Activated naive CD4-positive, alpha-beta T cell treated with Interleukin-2 at 50 U/mL for 16 hours (primary cell): Measurements from ENCODE around the gene CHRD.

Experiments
- DNase-seq: peaks from one replicate; pipeline ENCODE4 v3.0.0-alpha.2; 2020

Gene CHRD

DNA sequence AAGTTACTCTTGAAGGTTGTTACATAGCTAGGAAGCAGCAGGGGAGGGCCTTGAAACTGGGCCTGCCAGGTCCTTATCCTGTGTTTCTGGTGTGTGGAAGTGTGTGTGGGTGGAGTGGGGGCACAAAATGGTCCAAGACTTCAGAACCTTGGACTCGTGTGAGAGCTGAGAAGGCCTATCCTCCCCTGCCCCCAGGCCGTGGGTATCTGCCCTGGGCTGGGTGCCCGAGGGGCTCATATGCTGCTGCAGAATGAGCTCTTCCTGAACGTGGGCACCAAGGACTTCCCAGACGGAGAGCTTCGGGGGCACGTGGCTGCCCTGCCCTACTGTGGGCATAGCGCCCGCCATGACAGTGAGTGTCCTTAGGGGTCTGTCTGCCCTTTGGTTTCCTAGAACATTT, 4.5 kb downstream of the CHRD start:
- no peak for DNase-seq

DNA sequence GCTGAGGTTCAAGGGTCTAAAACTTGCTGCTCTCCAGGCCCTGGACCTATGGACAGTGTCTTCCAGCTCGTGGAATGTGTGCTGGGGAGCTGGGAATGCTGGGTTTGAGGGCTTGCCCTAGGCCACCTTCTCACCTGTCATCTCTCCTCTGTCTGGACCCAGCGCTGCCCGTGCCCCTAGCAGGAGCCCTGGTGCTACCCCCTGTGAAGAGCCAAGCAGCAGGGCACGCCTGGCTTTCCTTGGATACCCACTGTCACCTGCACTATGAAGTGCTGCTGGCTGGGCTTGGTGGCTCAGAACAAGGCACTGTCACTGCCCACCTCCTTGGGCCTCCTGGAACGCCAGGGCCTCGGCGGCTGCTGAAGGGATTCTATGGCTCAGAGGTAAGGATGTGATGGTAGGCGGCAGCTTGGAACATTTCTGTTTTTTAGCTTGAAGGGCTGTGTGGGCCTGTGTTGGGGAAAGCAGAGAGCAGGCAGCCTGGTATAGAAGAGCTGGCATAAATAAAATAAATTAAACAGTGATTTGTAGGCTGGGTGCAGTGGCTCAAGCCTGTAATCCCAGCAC, 5.1 kb downstream of the CHRD start:
- no peak for DNase-seq

DNA sequence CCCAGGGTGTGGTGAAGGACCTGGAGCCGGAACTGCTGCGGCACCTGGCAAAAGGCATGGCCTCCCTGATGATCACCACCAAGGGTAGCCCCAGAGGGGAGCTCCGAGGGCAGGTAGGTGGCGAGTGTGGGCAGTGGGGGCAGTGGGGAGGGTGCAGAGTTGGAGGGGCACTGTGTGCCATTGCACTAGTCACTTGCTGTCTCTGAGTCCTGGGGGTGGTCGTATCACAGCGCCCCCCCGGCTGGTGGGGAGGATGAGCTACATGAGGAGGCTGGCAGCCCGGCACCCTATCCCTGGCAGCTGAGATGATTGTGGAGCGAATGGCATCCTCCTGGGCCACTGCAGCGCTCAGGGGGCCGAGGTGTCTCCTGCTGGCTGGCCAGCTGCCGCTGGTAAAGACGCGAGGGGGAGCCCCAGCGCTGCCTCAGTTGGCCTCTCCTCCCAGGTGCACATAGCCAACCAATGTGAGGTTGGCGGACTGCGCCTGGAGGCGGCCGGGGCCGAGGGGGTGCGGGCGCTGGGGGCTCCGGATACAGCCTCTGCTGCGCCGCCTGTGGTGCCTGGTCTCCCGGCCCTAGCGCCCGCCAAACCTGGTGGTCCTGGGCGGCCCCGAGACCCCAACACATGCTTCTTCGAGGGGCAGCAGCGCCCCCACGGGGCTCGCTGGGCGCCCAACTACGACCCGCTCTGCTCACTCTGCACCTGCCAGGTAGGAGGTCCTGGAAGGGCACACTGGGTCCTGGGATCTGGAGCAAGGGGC, 6.4 kb downstream of the CHRD start:
- no peak for DNase-seq

DNA sequence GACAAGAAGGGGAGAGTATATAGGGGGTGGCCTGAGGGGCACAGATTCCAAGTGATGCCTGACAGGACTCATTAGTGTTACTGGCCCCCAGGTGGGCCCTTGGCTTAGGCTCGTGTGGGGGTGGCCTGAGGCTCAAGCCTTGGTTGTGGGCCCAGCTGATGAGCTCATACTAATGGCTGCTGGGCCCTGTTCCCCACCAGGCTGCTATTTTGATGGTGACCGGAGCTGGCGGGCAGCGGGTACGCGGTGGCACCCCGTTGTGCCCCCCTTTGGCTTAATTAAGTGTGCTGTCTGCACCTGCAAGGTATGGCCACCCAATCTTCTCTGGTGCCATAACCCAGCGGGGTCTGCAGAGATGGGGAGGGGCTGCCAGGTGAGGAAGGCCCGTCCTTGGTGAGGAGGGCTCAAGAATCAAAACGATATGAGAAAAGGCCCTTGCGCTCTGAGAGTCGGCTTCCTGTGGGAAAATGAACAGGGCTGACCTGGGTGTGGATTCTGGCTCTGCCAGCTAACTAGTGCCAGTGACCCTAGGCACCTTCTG, 7.4 kb downstream of the CHRD start:
- no peak for DNase-seq

DNA sequence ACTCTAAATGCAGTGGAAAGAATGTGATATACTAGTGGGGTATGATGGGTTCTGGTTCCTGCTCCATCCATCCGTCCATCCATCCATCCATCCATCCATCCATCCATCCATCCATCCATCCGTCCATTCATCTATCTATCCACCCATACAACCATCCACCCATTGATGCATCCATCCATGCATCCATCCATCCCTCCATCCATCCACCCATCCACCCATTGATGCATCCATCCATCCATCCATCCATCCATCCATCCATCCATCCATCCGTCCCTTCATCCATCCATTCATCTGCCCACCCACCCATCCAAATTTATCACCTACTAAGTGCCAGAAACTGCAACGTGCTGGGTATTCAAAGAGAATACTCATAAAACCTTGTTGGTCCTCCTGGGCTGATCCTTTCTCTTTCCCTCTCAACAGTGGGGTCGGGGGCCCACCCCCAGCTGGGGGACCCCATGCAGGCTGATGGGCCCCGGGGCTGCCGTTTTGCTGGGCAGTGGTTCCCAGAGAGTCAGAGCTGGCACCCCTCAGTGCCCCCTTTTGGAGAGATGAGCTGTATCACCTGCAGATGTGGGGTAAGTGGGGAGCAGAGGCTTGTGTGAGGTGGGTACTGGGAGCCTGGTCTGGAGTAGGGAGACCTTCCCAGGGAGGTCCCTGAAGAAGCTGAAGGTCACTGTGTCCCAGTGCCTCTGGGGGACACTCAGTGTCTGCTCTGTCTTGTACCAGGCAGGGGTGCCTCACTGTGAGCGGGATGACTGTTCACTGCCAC, 8.5 kb downstream of the CHRD start:
- DNase-seq = no peak

DNA sequence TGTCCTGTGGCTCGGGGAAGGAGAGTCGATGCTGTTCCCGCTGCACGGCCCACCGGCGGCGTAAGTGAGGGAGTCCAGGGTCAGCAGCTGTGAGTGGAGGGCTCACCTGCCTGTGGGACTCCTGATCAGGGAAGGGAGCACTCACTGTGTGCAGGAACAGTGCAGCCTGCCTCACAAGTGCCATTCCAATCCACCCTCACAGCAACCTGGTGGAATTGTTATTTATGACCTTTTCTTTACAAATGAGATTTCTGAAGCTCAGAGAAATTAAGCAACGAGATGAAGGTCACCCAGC, 9.0 kb downstream of the CHRD start:
- DNase-seq = no peak

DNA sequence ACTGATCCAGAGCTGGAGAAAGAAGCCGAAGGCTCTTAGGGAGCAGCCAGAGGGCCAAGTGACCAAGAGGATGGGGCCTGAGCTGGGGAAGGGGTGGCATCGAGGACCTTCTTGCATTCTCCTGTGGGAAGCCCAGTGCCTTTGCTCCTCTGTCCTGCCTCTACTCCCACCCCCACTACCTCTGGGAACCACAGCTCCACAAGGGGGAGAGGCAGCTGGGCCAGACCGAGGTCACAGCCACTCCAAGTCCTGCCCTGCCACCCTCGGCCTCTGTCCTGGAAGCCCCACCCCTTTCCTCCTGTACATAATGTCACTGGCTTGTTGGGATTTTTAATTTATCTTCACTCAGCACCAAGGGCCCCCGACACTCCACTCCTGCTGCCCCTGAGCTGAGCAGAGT, 9.5 kb downstream of the CHRD start:
- no peak for DNase-seq

DNA sequence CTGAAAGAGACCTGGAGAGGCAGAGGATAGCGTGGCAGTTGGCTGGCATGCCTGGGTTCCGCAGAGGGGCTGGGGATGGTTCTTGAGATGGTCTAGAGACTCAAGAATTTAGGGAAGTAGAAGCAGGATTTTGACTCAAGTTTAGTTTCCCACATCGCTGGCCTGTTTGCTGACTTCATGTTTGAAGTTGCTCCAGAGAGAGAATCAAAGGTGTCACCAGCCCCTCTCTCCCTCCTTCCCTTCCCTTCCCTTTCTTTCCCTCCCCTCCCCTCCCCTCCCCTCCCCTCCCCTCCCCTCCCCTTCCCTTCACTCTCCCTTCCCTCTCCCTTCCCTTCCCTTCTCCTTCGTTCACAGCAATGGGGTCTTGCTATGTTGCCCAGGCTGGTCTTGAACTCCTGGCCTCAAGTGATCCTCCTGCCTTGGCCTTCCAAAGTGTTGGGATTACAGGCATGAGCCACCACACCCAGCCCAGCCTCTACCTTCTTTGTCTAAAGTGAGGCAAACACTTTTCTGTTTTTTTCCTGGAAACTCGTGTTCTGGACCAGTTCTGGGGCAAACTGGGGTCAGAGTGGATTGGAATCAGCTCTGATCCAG, 10.2 kb downstream of the CHRD start:
- no peak for DNase-seq

DNA sequence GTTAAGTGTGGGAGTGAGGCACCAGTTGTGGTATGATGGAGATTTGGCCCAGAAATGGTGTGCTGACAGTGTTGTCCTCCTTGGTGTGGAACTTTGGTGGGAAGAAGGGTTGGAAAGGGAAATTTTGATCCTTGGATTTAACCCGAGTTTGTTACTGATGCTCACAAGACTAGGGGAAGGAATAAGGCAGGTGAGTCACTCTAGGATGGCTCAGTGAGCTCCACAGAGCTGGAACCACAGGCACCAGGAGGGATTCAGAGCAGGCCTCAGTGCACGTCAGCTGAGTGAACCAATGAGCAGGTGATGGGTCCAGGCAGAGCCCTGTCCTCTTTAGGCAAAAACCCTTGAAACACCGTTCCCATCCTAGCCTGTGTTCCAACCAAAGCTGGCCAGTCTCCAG, 11.4 kb downstream of the CHRD start:
- DNase-seq = no peak

DNA sequence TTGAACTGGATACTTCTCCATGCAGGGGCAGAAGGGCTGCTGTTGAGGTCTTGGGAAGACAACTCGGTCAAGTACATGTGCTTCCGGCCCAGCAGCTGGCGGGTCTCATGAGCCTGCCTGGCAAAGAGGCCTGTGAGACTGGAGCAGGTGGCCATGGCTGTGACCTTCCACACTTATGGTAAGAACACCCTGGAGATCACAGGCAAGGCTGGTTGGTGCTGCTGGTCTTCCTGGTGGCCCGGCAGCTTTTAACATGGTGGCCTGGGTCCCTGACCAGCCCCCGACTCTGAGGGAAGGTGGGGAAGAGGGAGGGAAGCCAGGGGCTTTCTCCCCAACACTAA, 15.4 kb downstream of the CHRD start:
- no peak for DNase-seq

DNA sequence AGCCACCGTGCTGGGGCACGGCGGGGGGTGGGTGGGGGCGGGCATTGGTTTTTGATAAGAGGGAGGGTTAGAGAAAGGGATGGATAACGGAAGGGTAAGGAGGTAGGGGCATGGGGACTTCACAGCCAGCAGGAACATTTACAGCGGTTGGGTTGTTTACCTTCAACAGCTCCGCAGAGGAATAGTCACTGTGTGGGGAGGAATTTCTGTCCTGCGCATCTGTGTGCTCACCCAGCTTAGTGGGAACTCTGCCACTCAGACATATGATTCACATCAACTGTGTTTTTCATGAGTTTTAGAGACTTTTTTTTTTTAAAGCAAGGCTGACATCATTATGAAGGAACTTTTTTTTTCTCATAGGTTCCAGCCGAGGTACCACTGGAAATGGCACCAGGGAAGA, 19.6 kb downstream of the CHRD start:
- DNase-seq = no peak

DNA sequence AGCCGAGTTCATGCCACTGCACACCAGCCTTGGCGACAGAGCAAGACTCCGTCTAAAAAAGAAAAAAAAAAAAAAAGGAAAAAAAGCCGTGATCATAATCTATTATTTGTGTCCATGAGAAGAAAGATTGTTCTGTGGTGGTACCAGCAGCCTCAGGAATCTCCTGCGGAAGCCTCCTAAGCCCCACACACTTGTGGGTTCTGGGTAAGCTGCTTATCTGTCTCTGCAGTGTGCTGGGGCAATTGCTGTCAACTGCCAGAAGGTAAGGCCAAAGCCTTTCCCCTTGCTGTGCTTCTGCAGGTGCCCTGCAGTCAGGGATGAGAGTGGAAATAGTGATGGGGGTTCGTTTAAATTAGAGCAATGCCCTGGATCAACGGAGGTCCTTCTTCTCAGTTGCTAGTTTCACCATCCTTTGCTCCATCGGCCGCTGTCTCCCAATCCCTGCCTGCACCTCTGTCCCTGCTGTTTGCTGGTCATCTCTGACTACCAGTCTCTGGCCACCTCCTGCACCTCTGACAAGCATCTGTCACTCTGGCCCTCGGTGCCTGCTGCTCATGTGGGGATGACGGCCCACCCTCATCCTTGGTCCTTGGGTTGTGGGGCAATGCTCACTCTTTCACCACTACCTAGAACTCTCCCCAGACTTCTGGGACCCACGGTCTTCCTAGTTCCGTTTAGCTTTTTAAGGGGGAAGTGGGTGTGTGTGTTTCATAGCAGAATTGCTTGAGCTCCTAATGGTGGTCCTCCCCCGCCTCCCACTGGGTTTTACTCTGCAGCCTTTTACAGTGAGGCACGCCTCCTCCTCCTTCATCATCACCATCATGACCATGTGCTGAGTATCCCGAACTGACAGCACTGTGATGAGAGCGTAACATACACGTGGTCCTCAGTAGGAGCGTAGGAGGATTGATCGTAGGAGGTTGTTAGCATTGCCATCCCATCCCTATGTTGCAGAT, 25.5 kb downstream of the CHRD start:
- no peak for DNase-seq

DNA sequence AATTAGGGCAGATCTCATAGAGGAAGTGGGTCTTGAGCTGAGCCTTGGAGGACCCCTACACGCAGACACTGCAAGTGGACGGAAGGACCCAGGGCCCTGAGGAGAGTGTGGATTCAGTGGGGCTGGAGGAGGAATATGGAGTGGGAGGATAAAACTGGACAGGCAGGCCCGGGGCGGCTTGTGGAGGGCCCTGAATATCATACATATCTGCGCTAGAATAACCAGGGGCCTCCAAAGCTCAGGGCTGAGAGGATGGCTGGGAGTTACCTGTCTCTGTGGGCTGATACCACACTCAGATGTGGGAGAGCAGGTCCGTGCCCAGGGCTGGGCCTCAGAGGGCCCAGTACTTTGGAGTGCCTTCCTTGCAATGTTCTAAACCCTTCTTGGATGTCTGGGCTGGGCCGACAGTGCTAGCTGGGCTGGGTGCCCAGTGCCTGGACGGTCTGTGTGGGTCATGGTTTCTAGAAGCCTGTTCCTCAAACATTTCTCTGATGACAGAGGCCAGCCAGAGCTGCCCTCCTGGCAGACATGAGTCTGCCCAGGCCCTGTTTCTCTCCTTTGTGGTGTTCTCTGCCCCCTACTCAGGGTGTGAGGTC, 29.6 kb downstream of the CHRD start:
- no peak for DNase-seq

DNA sequence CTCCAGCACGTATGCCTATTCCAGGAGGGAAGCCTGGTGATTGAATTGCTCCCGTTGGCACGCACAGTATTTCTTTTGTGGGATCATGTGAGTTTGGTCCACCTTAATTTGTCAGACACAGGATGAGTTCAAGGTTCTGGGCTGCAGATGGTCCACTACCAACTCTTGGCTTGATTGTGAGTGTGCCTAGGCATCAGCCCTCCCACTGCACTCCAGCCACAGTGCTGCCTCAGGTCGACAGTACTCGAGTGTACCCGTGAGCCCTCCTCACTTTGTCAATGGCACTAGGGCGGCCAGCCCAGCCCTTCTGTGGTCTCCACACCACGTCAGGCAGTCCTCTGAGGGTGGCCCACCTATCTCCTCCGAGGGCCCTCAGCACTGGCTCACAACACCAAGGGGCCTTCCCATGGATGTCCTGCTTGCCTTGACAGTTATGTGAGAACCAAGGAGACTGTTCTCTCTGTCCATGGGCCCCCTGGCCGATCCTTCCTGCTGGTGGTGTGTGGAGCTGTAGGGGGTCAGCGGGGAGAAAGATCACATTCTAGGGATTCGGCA, 30.2 kb downstream of the CHRD start:
- no peak for DNase-seq

DNA sequence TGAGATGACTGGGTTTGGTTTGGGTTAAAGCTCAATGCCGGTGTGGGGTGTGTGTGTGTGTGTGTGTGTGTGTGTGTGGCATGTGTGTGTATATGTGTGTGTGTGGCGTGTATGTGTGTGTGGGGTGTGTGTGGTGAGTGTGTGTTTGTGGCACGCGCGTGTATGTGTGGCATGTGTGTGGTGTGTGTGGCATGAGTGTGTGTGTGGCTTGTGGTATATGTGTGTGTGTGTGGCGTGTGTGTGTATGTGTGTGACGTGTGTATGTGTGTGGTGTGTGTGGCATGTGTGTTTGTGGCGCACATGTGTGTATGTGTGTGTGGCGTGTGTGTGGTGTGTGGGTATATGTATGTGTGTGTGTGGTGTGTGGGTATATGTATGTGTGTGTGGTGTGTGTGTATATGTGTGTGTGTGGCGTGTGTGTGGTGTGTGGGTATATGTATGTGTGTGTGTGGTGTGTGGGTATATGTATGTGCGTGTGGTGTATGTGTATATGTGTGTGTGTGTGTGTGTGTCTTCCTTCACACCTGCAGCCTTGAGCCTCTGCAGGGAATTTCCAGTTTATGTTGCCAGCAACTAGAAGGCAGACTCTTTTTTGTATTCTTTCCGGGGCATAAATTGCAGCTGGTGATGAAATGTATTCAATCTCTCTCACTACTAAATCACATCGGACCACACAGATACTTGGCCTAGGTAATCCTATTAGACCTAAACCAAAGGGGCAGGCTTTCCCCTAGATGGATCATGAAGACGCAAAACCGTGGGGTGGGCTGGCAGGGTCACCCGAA, 34.8 kb downstream of the CHRD start:
- DNase-seq = no peak

DNA sequence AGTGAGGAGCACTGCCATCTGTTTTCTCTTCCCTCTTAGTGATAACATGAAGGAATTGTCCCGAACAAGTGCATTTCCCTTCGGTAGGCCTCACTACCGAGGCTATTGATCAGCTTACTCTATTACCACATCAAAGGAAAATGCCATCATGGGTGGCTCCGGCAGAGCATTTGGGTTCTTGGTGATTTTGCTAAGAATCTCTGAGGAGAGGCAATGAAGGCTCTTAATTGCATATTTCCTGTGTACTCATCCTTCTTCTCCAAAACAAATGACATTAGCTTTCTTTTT, 35.3 kb downstream of the CHRD start:
- no peak for DNase-seq

DNA sequence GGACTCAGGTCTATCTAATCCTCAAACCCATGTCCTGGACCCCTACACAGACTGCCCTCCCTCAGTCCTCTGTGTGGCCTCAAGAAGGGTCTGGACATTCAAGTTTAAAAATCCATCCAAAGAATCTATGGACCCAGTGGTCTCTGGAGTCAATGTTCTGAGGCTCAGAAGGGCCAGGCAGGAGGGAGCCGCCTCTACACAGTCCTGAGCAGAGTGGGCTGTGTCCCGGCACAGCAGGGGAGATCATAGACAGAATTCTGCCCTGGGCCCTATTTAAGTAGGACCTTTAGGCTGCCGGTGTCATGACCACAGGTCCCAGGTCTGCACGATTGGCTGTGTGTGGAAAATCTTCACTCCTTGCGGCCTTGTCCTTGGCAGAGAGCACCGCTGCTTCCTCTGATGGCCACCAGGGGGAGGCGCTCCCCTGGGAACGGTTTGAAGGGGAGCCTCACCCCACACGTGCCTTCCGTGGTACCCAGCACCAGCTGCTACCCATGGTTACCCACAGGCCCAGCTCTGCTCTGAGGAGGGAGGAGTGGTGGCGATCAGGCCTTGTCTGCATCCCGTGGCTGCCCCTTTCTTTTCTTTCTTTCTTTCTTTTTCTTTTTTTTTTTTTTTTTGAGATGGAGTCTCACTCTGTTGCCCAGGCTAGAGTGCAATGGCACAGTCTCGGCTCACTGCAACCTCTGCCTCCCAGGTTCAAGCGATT, 37.9 kb downstream of the CHRD start:
- peak; percentile 68 for DNase-seq

DNA sequence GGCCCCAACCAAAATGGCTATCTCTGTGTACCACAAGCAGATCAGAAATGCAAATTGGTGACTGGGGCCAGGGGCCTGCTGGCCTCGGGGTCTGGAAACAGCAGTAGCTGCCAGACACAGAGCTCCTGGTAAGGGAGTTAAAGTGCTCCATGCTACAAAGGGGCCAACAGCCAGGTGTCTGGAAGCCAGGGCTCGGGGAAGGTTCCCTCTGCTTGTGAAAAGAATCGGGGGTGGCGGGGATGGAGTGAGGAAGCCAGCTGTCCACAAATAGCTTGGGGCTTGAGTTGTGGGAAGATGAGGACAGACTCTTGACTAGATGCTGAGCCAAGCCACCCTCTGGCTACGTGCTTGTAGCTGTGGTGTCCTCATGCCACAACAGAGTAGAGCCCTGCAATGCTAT, 39.3 kb downstream of the CHRD start:
- no peak for DNase-seq

DNA sequence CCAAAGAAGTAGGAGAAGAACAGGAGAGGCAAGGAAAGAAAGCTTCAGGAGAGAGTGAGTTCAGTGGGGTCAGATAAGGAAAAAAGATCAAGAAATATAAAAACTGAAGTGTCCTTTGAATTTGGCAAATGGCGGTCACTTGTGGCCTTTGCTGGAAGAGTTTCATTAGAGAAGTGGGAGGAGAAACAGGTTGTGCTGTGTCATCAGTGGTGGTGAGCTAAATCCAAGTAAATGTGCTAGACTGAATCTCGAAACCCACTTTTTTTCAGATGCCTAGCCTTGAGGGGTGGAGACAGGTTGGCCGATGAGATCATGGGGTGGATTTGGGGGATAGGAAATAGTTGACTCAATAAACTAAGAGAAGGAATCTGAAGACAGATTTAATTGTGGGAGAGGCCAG, 43.7 kb downstream of the CHRD start:
- DNase-seq = no peak

DNA sequence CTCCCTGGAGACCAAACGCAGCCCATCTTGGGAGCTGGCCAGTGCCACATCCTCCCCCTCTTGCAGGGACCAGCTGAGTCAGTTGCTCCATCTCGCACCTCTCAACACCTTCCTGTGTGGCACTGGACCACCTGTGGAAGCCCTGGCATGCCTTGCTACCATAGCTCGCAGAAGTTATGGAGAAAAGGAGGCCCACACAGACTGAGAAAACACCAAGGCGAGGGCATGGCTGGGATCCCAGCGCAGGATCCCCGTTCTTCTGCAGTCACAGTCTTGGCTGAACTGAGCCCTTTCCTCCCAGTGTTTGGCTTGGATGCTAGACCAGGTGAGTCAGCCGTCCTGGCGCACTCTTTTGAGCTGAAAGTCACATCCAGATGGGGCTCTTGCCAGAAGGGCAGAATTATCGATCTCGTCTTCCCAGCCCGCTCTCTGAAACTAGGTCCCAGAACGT, 46.9 kb downstream of the CHRD start:
- no peak for DNase-seq
